Prostate gland (tissue), 2 donors: Measurements from ENCODE around the gene BPTF.

ENCODE experiments used
- POLR2A ChIP-seq: fragments of 450-650 bp; IDR thresholded peaks from one replicate; pipeline ENCODE4 v1.6.1; 2016; ENCODE audit warnings: antibody characterized with exemption, mild to moderate bottlenecking
- TF ChIP-seq, protein P1 (sequence below), 4 experiments: fragments of 200-600 bp in 2 of 4; fragments of 450-650 bp in 2 of 4; sonication (generic) in 2 of 4; IDR thresholded peaks; 1 replicate in 3 of 4; 2 replicates in 1 of 4; pipeline ENCODE4 v1.5.1; 2016 to 2019; ENCODE audit warnings: antibody characterized with exemption in 4 of 4, mild to moderate bottlenecking in 2 of 4, moderate library complexity in 2 of 4

GRCh38 chr17:67830440-67830839 is 5.1 kb downstream of the BPTF start:
- no peak for TF ChIP-seq POLR2A
- TF ChIP-seq, protein P1, sequence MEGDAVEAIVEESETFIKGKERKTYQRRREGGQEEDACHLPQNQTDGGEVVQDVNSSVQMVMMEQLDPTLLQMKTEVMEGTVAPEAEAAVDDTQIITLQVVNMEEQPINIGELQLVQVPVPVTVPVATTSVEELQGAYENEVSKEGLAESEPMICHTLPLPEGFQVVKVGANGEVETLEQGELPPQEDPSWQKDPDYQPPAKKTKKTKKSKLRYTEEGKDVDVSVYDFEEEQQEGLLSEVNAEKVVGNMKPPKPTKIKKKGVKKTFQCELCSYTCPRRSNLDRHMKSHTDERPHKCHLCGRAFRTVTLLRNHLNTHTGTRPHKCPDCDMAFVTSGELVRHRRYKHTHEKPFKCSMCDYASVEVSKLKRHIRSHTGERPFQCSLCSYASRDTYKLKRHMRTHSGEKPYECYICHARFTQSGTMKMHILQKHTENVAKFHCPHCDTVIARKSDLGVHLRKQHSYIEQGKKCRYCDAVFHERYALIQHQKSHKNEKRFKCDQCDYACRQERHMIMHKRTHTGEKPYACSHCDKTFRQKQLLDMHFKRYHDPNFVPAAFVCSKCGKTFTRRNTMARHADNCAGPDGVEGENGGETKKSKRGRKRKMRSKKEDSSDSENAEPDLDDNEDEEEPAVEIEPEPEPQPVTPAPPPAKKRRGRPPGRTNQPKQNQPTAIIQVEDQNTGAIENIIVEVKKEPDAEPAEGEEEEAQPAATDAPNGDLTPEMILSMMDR (IDR thresholded peaks at IDR 0.05), result no peak
